Occipital lobe (tissue), 2 donors: ENCODE measurements around the gene NIFK. TPM values are rescaled to one million over a fixed set of nuclear protein-coding genes. Genes with fewer than 3 reads are reported as not detected.
"Not testable (repeated sequence)": the region's sequence is repeated elsewhere in the genome, so short reads cannot be mapped to it uniquely, and the experiment has no call there.

Experiments used
- DNase-seq: peaks from one replicate; lab custom pipeline; 2025; lab: John Stamatoyannopoulos, UW
- total RNA-seq: library from RNA; depleted of rRNA; stranded (reverse); fragments of >200 nt; gene quantifications from one replicate; pipeline ENCODE4 v1.2.3, GENCODE V29; 2014

Gene NIFK
- total RNA-seq, 1 donor from 2014 or later: 51.6 TPM

GRCh38 chr2:121695171-121695451, 41.6 kb downstream of the NIFK start:
- no peak for DNase-seq

- DNase-seq: no peak
These were observed 42.1 kb downstream of the NIFK start for GRCh38 chr2:121694398-121695170.

- not testable (repeated sequence) for DNase-seq
These were observed 46.1 kb downstream of the NIFK start for GRCh38 chr2:121690572-121690971.

- no peak for DNase-seq
These were observed 46.6 kb downstream of the NIFK start for GRCh38 chr2:121690095-121690494.

- no peak for DNase-seq
These were observed 47.3 kb downstream of the NIFK start for GRCh38 chr2:121689356-121689755.

GRCh38 chr2:121688820-121689219, 47.9 kb downstream of the NIFK start:
- DNase-seq: no peak

- DNase-seq: no peak
These were observed 49.8 kb downstream of the NIFK start for GRCh38 chr2:121686902-121687301.

- DNase-seq: no peak
These were observed 50.5 kb downstream of the NIFK start for GRCh38 chr2:121686218-121686617.

- DNase-seq: no peak
These were observed 54.0 kb downstream of the NIFK start for GRCh38 chr2:121682396-121683298.

- no peak for DNase-seq
These were observed 58.8 kb downstream of the NIFK start for GRCh38 chr2:121677855-121678254.

Other genes starting within 250 kb of the NIFK start
- gene RNU4ATAC, start 206.0 kb downstream of the NIFK start, total RNA-seq: under 0.01 TPM
- 215 TPM for gene CLASP1, start 87.4 kb downstream of the NIFK start, total RNA-seq
- 78.3 TPM for gene TSN, start 18.8 kb upstream of the NIFK start, total RNA-seq